ENCODE measurements around the gene PPM1E. TPM values are rescaled to one million over a fixed set of nuclear protein-coding genes. Genes with fewer than 3 reads are reported as not detected.

PPM1E gene
- 0.45 and 0.50 TPM in 2 replicates for total RNA-seq

GRCh38 chr17:58755577-58756245 lies at the start of gene PPM1E:
PPM1E (plus strand) TSS chr17:58755854.

Other genes with a start within 250 kb of the PPM1E start
- 38.7 and 49.3 TPM in 2 replicates for gene MTMR4, start 241.2 kb upstream of the PPM1E start, total RNA-seq
- gene TEX14, start 63.8 kb upstream of the PPM1E start, total RNA-seq: not detected in 2 replicates
- 29.0 and 30.3 TPM in 2 replicates for gene RAD51C, start 63.3 kb upstream of the PPM1E start, total RNA-seq

Measured in bronchus fibroblast of lung (primary cell).